Small intestine (tissue), 7 donors: ENCODE data around the gene NPTX2. TPM values are rescaled to one million over a fixed set of nuclear protein-coding genes. Genes with fewer than 3 reads are reported as not detected.

ENCODE experiments used
- DNase-seq, 2 donors: peaks; one replicate each; pipeline versions ENCODE4 v3.0.0 to v3.0.0-alpha.2; 2013
- FAIRE-seq: peaks from 2 replicates; lab custom pipeline; 2012; peaks lifted over from hg19 to GRCh38; lab: Jason Lieb, UNC
- H3K27ac ChIP-seq, 3 donors: one replicate each; pipeline ENCODE4 v1.5.1; 2013; ENCODE audit warnings: low read length in 2 of 3, mild to moderate bottlenecking in 2 of 3, control low read depth in 1 of 3, inconsistent platforms in 1 of 3, low read depth in 1 of 3, moderate library complexity in 1 of 3
- H3K27me3 ChIP-seq, 3 donors: one replicate each; pipeline ENCODE4 v1.6.1; 2013; ENCODE audit warnings: low read length in 3 of 3, inconsistent platforms in 1 of 3; ENCODE audit not compliant: control insufficient read depth in 3 of 3, insufficient read depth in 3 of 3
- H3K36me3 ChIP-seq, 3 donors: one replicate each; pipeline ENCODE4 v1.6.1; 2013; ENCODE audit warnings: low read length in 3 of 3, inconsistent platforms in 1 of 3, low read depth in 1 of 3, mild to moderate bottlenecking in 1 of 3, moderate library complexity in 1 of 3; ENCODE audit not compliant: control insufficient read depth in 3 of 3, insufficient read depth in 2 of 3
- H3K4me1 ChIP-seq, 3 donors: one replicate each; pipeline ENCODE4 v1.6.1; 2013; ENCODE audit warnings: low read length in 2 of 3, inconsistent platforms in 1 of 3, low read depth in 1 of 3, mild to moderate bottlenecking in 1 of 3, moderate library complexity in 1 of 3; ENCODE audit not compliant: control insufficient read depth in 3 of 3, insufficient read depth in 2 of 3
- H3K4me3 ChIP-seq, 3 donors: one replicate each; pipeline ENCODE4 v1.5.1; 2013; ENCODE audit warnings: low read length in 3 of 3, control low read depth in 1 of 3, inconsistent platforms in 1 of 3, low read depth in 1 of 3, mild to moderate bottlenecking in 1 of 3, moderate library complexity in 1 of 3
- H3K9me3 ChIP-seq, 2 donors: one replicate each; pipeline ENCODE4 v1.6.1; 2013; ENCODE audit warnings: low read depth in 1 of 2, low read length in 1 of 2; ENCODE audit not compliant: control insufficient read depth in 2 of 2, insufficient read depth in 1 of 2
- WGBS, 3 donors: extraction: QIAGEN DNeasy Blood & Tissue Kit; methylation state at CpG; one replicate each; pipeline ENCODE4 v1.1.7; 2013; 5-methylcytosine and 5-hydroxymethylcytosine counted together
- polyA plus RNA-seq, 4 donors: library from polyadenylated mRNA; stranded (reverse) in 3 of 4; unstranded in 1 of 4; fragments of 200-250 nt in 3 of 4; fragments of 120-200 nt in 1 of 4; gene quantifications; one replicate each; pipeline versions ENCODE4 v1.2.1 to v1.2.3, GENCODE V29; 2013
- donor health status: healthy with polysubstance abuse.
- donor health status: control.
- donor health status: control.
- donor health status: Bipolar disorder and iron deficiency.
- donor health status: healthy.

The NPTX2 gene
- polyA plus RNA-seq, 4 donors: 0.27 to 7.4 (median 5.8) TPM; not detected in 1

GRCh38 chr7:98603399-98603788 lies 13.7 kb upstream of the NPTX2 start:
- DNase-seq (no peak), FAIRE-seq (no peak)
- 10 to 54% (median 28%) methylated on average over 3 of the region's 3 CpGs for WGBS, 3 donors
- H3K27ac ChIP-seq: no peak overlapping the region
- no peaks in the 10 kb centered on the region for H3K4me1 ChIP-seq
- H3K4me3 ChIP-seq: no peak overlapping the region
- H3K9me3 ChIP-seq: no peaks in the 10 kb centered on the region
- no peaks in the 10 kb centered on the region for H3K27me3 ChIP-seq
- H3K36me3 ChIP-seq: no peaks in the 10 kb centered on the region

DNA sequence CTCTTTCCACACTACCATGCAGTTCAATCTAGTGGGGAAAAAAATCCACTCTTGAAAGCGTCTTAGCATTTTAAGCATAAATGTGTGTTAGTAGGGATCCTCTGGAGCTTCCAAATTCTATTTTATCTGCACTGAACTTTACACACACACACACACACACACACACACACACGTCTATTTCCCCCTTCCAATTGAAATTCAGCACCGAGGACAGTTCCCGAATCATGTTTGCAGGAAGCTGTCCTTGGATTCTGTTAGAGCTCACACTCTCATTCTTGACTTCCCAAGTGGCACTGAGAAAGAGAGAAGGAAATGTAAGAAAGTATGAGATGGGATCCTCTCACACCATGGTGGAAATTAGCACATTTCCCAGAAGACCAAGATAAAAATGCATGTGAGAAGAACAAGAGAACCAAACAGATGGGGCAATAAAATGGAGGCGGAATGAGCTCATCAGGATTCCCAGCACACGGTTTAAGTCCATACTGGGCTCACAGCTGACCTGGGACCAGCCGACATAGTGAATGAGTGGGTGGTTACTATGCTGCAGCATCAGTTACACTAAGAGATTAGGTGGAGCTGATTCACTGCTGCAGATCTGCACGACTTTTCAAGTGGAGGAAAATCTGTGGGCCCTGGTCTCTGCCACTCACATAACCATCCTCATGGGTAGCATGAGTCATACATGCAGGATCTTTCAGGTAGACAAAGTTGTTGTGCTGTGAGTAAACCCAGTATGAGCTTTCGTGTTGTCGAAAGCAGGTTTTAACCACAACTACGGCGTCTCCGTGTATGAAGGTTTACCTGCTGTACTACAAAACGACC lies 3.3 kb upstream of the NPTX2 start:
- no peak overlapping the region for H3K27ac ChIP-seq
- DNase-seq (peak in 1 of 2 donors; percentile 36), FAIRE-seq (no peak)
- no peak overlapping the region for H3K4me3 ChIP-seq
- no peaks in the 10 kb centered on the region for H3K36me3 ChIP-seq
- WGBS, 3 donors: 54 to 56% (median 54%) methylated on average over 14 of the region's 14 CpGs
- H3K27me3 ChIP-seq: peaks cover 11 to 22% (median 21%) of the 10 kb centered on the region in 3 donors
- H3K4me1 ChIP-seq: peaks cover 0 to 3% (median 0%) of the 10 kb centered on the region in 3 donors
- H3K9me3 ChIP-seq: peaks cover 0 to 2% of the 10 kb centered on the region in 2 donors

GRCh38 chr7:98616381-98617050 lies 569 bp upstream of the NPTX2 start:
- H3K27me3 ChIP-seq: peaks cover 11 to 47% (median 23%) of the 10 kb centered on the region in 3 donors
- WGBS, 3 donors: 8 to 15% (median 9%) methylated on average over 51 to 67 of the region's 67 CpGs
- peak in 1 of 2 donors; percentile 4 for DNase-seq

GRCh38 chr7:98617960-98618418 lies 904 bp downstream of the NPTX2 start:
- H3K27ac ChIP-seq: no peak overlapping the region
- H3K4me3 ChIP-seq: peak overlapping the region in 1 of 3 donors; percentile 10

More at GRCh38 chr7:98616381-98617050, 569 bp upstream of the NPTX2 start:
- Histone ChIP-seq H3K9me3 (no peaks in the 10 kb centered on the region), H3K36me3 (no peaks in the 10 kb centered on the region), H3K4me3 (no peak overlapping the region), H3K27ac (no peak overlapping the region), H3K4me1 (peaks cover 0 to 3% (median 0%) of the 10 kb centered on the region in 3 donors)
- no peak for FAIRE-seq

GRCh38 chr7:98618786-98619185 lies 1.7 kb downstream of the NPTX2 start:
- H3K27me3 ChIP-seq: peaks cover 11 to 47% (median 23%) of the 10 kb centered on the region in 3 donors
- WGBS, 3 donors: 11 to 23% (median 15%) methylated on average over 2 of the region's 2 CpGs
- peaks cover 0 to 3% (median 0%) of the 10 kb centered on the region in 3 donors for H3K4me1 ChIP-seq
- FAIRE-seq: no peak
- no peak for DNase-seq
- no peak overlapping the region for H3K4me3 ChIP-seq
- no peaks in the 10 kb centered on the region for H3K9me3 ChIP-seq
- no peak overlapping the region for H3K27ac ChIP-seq
- no peaks in the 10 kb centered on the region for H3K36me3 ChIP-seq

More at GRCh38 chr7:98617960-98618418, 904 bp downstream of the NPTX2 start:
- Histone ChIP-seq H3K27me3 (peaks cover 11 to 47% (median 23%) of the 10 kb centered on the region in 3 donors), H3K9me3 (no peaks in the 10 kb centered on the region), H3K4me1 (peaks cover 0 to 3% (median 0%) of the 10 kb centered on the region in 3 donors), H3K36me3 (no peaks in the 10 kb centered on the region)
- 4 to 7% (median 6%) methylated on average over 39 to 40 of the region's 40 CpGs for WGBS, 3 donors
- FAIRE-seq (no peak), DNase-seq (no peak)

- Histone ChIP-seq H3K4me3 (no peak overlapping the region), H3K27ac (no peak overlapping the region), H3K9me3 (no peaks in the 10 kb centered on the region), H3K27me3 (peaks cover 11 to 47% (median 23%) of the 10 kb centered on the region in 3 donors), H3K36me3 (no peaks in the 10 kb centered on the region), H3K4me1 (peaks cover 0 to 3% (median 0%) of the 10 kb centered on the region in 3 donors)
- 10 to 24% (median 17%) methylated on average over 27 of the region's 27 CpGs for WGBS, 3 donors
- DNase-seq (peak in 1 of 2 donors; percentile 12), FAIRE-seq (no peak)
These were observed 2.6 kb downstream of the NPTX2 start for GRCh38 chr7:98619450-98620321.

GRCh38 chr7:98621573-98622482 lies 4.7 kb downstream of the NPTX2 start:
- 67 to 69% (median 67%) methylated on average over 12 to 13 of the region's 13 CpGs for WGBS, 3 donors
- H3K27ac ChIP-seq: no peak overlapping the region
- FAIRE-seq (no peak), DNase-seq (no peak)
- H3K4me3 ChIP-seq: no peak overlapping the region
- H3K36me3 ChIP-seq: no peaks in the 10 kb centered on the region
- H3K27me3 ChIP-seq: peaks cover 11 to 41% (median 17%) of the 10 kb centered on the region in 3 donors
- peaks cover 0 to 3% (median 0%) of the 10 kb centered on the region in 3 donors for H3K4me1 ChIP-seq
- no peaks in the 10 kb centered on the region for H3K9me3 ChIP-seq
